HepG2 (cell line): ENCODE data around the gene WFDC10B. TPM values are rescaled to one million over a fixed set of nuclear protein-coding genes. Genes with fewer than 3 reads are reported as not detected.

ENCODE experiments used
- ATAC-seq: fragments of 200-7000 bp; cut with Tn5 transposase; 3 replicates; pipeline ENCODE4 v1.9.1; 2020; ENCODE audit warnings: mild to moderate bottlenecking, moderate library complexity
- BruUV-seq: library from RNA; stranded (reverse); fragments of 400-500 nt; replicated peaks from 2 replicates; lab custom pipeline; 2021; lab: Mats Ljungman, UMichigan
- CTCF ChIA-PET: fragments of 300-600 bp; formaldehyde crosslinking; extraction: SDS; loops from one replicate; lab custom pipeline; 2021; ENCODE audit warnings: low total read pairs, inconsistent platforms, low intra/inter-chr PET ratio; lab: Yijun Ruan, JAX
- POLR2A ChIA-PET: fragments of 350-600 bp; sonication (Branson Sonifier 250); formaldehyde crosslinking; loops from one replicate; lab custom pipeline; 2020; ENCODE audit warnings: antibody characterized with exemption, inconsistent platforms; lab: Yijun Ruan, JAX
- DNase-seq: peaks from one replicate; pipeline ENCODE4 v3.0.0-alpha.2; 2015; ENCODE audit warnings: low spot score
- FAIRE-seq: peaks from 3 replicates; lab custom pipeline; 2011; peaks lifted over from hg19 to GRCh38; lab: Jason Lieb, UNC
- H2AFZ ChIP-seq: one replicate; pipeline ENCODE4 v1.6.1; 2011; ENCODE audit warnings: low read length, inconsistent platforms
- H3K27ac ChIP-seq: fragments of 300-600 bp; 3 replicates; pipeline ENCODE4 v1.8.0; 2011; ENCODE audit warnings: mixed run types, mild to moderate bottlenecking, mixed read lengths, low read length, inconsistent platforms; ENCODE audit not compliant: insufficient read depth; ENCODE audit errors: extremely low read length
- H3K27me3 ChIP-seq, 2 experiments: fragments of 200-600 bp in 1 of 2; 2 replicates in 1 of 2; 3 replicates in 1 of 2; pipeline versions ENCODE4 v1.6.0 to v1.8.0; 2011; ENCODE audit warnings: low read length in 2 of 2, mild to moderate bottlenecking in 2 of 2, moderate library complexity in 2 of 2, inconsistent platforms in 1 of 2; ENCODE audit not compliant: insufficient read depth in 2 of 2, control insufficient read depth in 1 of 2
- H3K36me3 ChIP-seq, 2 experiments: fragments of 200-600 bp in 1 of 2; replicated peaks in 1 of 2; 2 replicates in 1 of 2; 3 replicates in 1 of 2; pipeline versions ENCODE4 v1.5.1 to v1.8.0; 2011; ENCODE audit warnings: low read length in 2 of 2, inconsistent platforms in 1 of 2; ENCODE audit not compliant: insufficient read depth in 2 of 2, control insufficient read depth in 1 of 2
- H3K4me1 ChIP-seq: 2 replicates; pipeline ENCODE4 v1.5.1; 2012; ENCODE audit warnings: low read length, inconsistent platforms; ENCODE audit not compliant: insufficient read depth
- H3K4me2 ChIP-seq: 2 replicates; pipeline ENCODE4 v1.6.0; 2011; ENCODE audit warnings: low read depth, low read length, inconsistent platforms
- H3K4me3 ChIP-seq, 3 experiments: fragments of 200-600 bp in 1 of 3; sonication (generic), shearing (Covaris generic) in 1 of 3; replicated peaks in 1 of 3; 2 replicates each; pipeline ENCODE4 v1.5.1; 2011 to 2016; ENCODE audit warnings: low read length in 3 of 3, inconsistent platforms in 2 of 3, low read depth in 2 of 3, mild to moderate bottlenecking in 2 of 3, control low read depth in 1 of 3, mixed read lengths in 1 of 3; ENCODE audit not compliant: insufficient read depth in 1 of 3
- H3K79me2 ChIP-seq: one replicate; pipeline ENCODE4 v1.6.1; 2011; ENCODE audit warnings: low read length, inconsistent platforms; ENCODE audit not compliant: insufficient read depth
- H3K9ac ChIP-seq: 2 replicates; pipeline ENCODE4 v1.6.0; 2011; ENCODE audit warnings: mild to moderate bottlenecking, low read depth, low read length, inconsistent platforms; ENCODE audit not compliant: insufficient read depth
- H3K9me3 ChIP-seq: 2 replicates; pipeline ENCODE4 v1.5.1; 2012; ENCODE audit warnings: mild to moderate bottlenecking, low read length
- H4K20me1 ChIP-seq: 2 replicates; pipeline ENCODE4 v1.6.0; 2011; ENCODE audit warnings: inconsistent platforms, mild to moderate bottlenecking, low read length, moderate library complexity; ENCODE audit not compliant: insufficient read depth
- HIVEP1 ChIP-seq: sonication (generic); formaldehyde crosslinking; IDR thresholded peaks from 2 replicates; pipeline ENCODE4 v1.4.0; 2020; ENCODE audit warnings: mild to moderate bottlenecking, missing genetic modification reagents
- MIXL1 ChIP-seq: IDR thresholded peaks from 2 replicates; pipeline ENCODE4 v1.6.1; 2016
- PBX2 ChIP-seq: IDR thresholded peaks from 2 replicates; pipeline ENCODE4 v1.6.1; 2016; ENCODE audit warnings: control low read depth
- RFXAP ChIP-seq: sonication (generic); formaldehyde crosslinking; IDR thresholded peaks from 2 replicates; pipeline ENCODE4 v1.4.0; 2020; ENCODE audit warnings: missing genetic modification reagents, borderline replicate concordance
- ZNF180 ChIP-seq: sonication (generic); formaldehyde crosslinking; IDR thresholded peaks from 2 replicates; pipeline ENCODE4 v1.4.0; 2020; ENCODE audit warnings: low read depth, missing genetic modification reagents, borderline replicate concordance
- ZNF3 ChIP-seq: IDR thresholded peaks from 2 replicates; pipeline ENCODE4 v1.7.0; 2017; ENCODE audit warnings: inconsistent platforms
- ZNF616 ChIP-seq: sonication (generic); formaldehyde crosslinking; IDR thresholded peaks from 2 replicates; pipeline ENCODE4 v1.5.0; 2020; ENCODE audit warnings: low read depth, mild to moderate bottlenecking, missing genetic modification reagents
- ZNF644 ChIP-seq: IDR thresholded peaks from 2 replicates; pipeline ENCODE4 v1.6.1; 2016; ENCODE audit warnings: low read depth
- ZNF724P ChIP-seq: sonication (generic); formaldehyde crosslinking; IDR thresholded peaks from 2 replicates; pipeline ENCODE4 v1.8.0; 2022; ENCODE audit warnings: missing genetic modification reagents, borderline replicate concordance
- WGBS: methylation state at CpG from one replicate; pipeline ENCODE4 v1.1.6; 2017; ENCODE audit warnings: low lambda C conversion rate; 5-methylcytosine and 5-hydroxymethylcytosine counted together
- in situ Hi-C: cut with HindIII; loops from 2 replicates; pipeline ENCODE4 v1.10.0; 2017; ENCODE audit warnings: low pct_unique_long_range_greater_than_20kb; ENCODE audit not compliant: extremely low pct_ligation_motif_present
- intact Hi-C: fragments of 100-400 bp; cut with micrococcal nuclease; formaldehyde crosslinking; loops from one replicate; pipeline ENCODE4 v1.10.0; 2022; ENCODE audit not compliant: unreplicated experiment
- polyA plus RNA-seq, 8 experiments: library from polyadenylated mRNA; depleted of rRNA in 3 of 8; stranded (reverse) in 7 of 8; unstranded in 1 of 8; fragments of >200 nt; fragmentation: Illumina TruSeq in 4 of 8; extraction: Trizol in 4 of 8; gene quantifications; 2 replicates each; pipeline versions ENCODE4 v1.2.1 to v1.2.3, GENCODE V29; 2011 to 2016; ENCODE audit warnings: low read depth in 4 of 8, missing spikeins in 1 of 8, mixed read lengths in 1 of 8; ENCODE audit not compliant: insufficient read depth in 1 of 8
- total RNA-seq, 5 experiments: library from RNA; depleted of rRNA; stranded (reverse); fragments of >200 nt; fragmentation: Illumina TruSeq; extraction: Trizol; gene quantifications; 2 replicates each; pipeline ENCODE4 v1.2.3, GENCODE V29; 2016; ENCODE audit warnings: low read depth in 1 of 5
- TF ChIP-seq, protein P1 (sequence below): conservative IDR thresholded peaks from 2 replicates; pipeline ENCODE4 v1.6.1; 2018; ENCODE audit warnings: missing genetic modification reagents
- TF ChIP-seq, protein P2 (sequence below): sonication (generic); formaldehyde crosslinking; IDR thresholded peaks from 2 replicates; pipeline ENCODE4 v1.9.0; 2022; ENCODE audit warnings: missing genetic modification reagents, mild to moderate bottlenecking, borderline replicate concordance

WFDC10B gene
- total and polyA plus RNA-seq, 2 of the 13 experiments (the other 11 are each of a cell fraction or from before 2014, with no cell fraction given) = 0.24 TPM; not detected in 1

GRCh38 chr20:45727044-45727443 is 22.2 kb upstream of the WFDC10B start:
- POLR2A ChIA-PET = no interaction called here
- no TSS peak for BruUV-seq
- peaks cover 10% of the 10 kb centered on the region for H3K4me1 ChIP-seq
- no peaks in the 10 kb centered on the region for H4K20me1 ChIP-seq
- no peaks in the 10 kb centered on the region for H3K27me3 ChIP-seq
- H3K4me3 ChIP-seq = no peak overlapping the region
- H3K4me2 ChIP-seq = no peak overlapping the region
- CTCF ChIA-PET = no interaction called here
- TF ChIP-seq, protein P1, sequence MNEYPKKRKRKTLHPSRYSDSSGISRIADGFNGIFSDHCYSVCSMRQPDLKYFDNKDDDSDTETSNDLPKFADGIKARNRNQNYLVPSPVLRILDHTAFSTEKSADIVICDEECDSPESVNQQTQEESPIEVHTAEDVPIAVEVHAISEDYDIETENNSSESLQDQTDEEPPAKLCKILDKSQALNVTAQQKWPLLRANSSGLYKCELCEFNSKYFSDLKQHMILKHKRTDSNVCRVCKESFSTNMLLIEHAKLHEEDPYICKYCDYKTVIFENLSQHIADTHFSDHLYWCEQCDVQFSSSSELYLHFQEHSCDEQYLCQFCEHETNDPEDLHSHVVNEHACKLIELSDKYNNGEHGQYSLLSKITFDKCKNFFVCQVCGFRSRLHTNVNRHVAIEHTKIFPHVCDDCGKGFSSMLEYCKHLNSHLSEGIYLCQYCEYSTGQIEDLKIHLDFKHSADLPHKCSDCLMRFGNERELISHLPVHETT (CRISPR knock-in tag) = no peak
- TF ChIP-seq ZNF616 = no peak
- no peak for TF ChIP-seq ZNF3 (CRISPR knock-in tag)
- TF ChIP-seq PBX2 (CRISPR knock-in tag) = no peak
- no peak for TF ChIP-seq HIVEP1 (CRISPR knock-in tag)
- no peak for TF ChIP-seq ZNF180 (CRISPR knock-in tag)
- no peak for TF ChIP-seq MIXL1 (CRISPR knock-in tag)
- TF ChIP-seq RFXAP (CRISPR knock-in tag) = no peak
- no peak for TF ChIP-seq ZNF644 (CRISPR knock-in tag)
- TF ChIP-seq, protein P2, sequence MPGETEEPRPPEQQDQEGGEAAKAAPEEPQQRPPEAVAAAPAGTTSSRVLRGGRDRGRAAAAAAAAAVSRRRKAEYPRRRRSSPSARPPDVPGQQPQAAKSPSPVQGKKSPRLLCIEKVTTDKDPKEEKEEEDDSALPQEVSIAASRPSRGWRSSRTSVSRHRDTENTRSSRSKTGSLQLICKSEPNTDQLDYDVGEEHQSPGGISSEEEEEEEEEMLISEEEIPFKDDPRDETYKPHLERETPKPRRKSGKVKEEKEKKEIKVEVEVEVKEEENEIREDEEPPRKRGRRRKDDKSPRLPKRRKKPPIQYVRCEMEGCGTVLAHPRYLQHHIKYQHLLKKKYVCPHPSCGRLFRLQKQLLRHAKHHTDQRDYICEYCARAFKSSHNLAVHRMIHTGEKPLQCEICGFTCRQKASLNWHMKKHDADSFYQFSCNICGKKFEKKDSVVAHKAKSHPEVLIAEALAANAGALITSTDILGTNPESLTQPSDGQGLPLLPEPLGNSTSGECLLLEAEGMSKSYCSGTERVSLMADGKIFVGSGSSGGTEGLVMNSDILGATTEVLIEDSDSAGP = no peak
- TF ChIP-seq ZNF724P (CRISPR knock-in tag) = no peak
- intact Hi-C loops (no loop called here), in situ Hi-C loops (no loop called here)
- no peaks in the 10 kb centered on the region for H3K36me3 ChIP-seq
- H3K27ac ChIP-seq = no peak overlapping the region
- no peaks in the 10 kb centered on the region for H3K79me2 ChIP-seq
- no peak for ATAC-seq
- no peak overlapping the region for H3K9ac ChIP-seq
- no peak for DNase-seq
- no peak overlapping the region for H2AFZ ChIP-seq
- no peak for FAIRE-seq
- 4% methylated on average over 2 of the region's 2 CpGs for WGBS
- peaks cover 7% of the 10 kb centered on the region; the same call in 1 of the 2 replicates for H3K9me3 ChIP-seq
